ENCODE data around the gene HIVEP3. TPM values are rescaled to one million over a fixed set of nuclear protein-coding genes. Genes with fewer than 3 reads are reported as not detected.
"Not testable (repeated sequence)": the region's sequence is repeated elsewhere in the genome, so short reads cannot be mapped to it uniquely, and the experiment has no call there.

Gene HIVEP3
- polyA plus RNA-seq, 1 of the 3 experiments (the other 2 are of a cell fraction) = 6.4 TPM

DNA sequence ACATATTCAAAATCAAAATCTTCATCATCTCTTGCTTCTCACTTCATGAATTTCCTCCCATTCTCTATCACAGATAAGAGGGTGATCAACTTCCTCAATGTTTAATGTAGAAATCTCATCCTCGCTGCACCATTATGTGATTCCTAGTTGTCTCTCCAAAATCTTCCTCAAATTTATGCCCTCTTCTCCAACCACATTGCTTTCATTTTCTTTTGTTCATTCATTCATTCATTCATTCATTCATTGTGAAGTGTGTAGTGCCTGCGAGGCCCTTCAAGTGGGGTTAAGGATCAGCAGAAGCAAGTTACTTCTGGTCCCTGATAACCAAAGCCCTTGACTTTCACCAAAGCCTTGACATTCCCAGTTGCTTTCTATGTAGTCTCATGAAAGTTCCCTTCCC, 33.5 kb upstream of the HIVEP3 start:
- 98% methylated on average over 2 of the region's 2 CpGs for WGBS (ENCODE audit: low lambda C conversion rate)

DNA sequence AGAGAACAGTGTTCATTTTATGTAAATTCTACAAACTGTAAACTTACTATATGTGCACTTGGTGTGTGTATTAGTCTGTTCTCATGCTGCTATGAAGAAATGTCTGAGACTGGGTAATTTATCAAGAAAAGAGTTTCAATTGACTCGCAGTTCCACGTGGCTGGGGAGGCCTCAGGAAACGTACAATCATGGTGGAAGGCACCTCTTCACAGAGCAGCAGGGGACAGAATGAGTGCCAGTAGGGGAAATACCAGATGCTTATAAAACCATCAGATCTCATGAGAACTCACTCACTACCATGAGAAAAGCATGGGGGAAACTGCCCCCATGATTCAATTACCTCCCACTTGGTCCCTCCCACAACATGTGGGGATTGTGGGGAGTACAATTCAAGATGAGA, 32.8 kb upstream of the HIVEP3 start:
- H3K9me2 ChIP-seq; H3K4me2 ChIP-seq; H3K27me3 ChIP-seq (ENCODE audit: insufficient read depth); H3K27ac ChIP-seq (ENCODE audit: low read depth in 2 of 2, low read length in 1 of 2); H4K20me1 ChIP-seq (ENCODE audit: insufficient read depth); H3K9me3 ChIP-seq; H2AFZ ChIP-seq (ENCODE audit: low read depth); H3K36me3 ChIP-seq (replicated peaks in 1 of 2; ENCODE audit: control insufficient read depth in 1 of 2, insufficient read depth in 2 of 2, low read length in 1 of 2); DNase-seq; H3K79me2 ChIP-seq (ENCODE audit: insufficient read depth); H3K9ac ChIP-seq; POLR2A ChIA-PET; H3K4me3 ChIP-seq (ENCODE audit: low read depth in 2 of 2, low read length in 1 of 2); CTCF ChIA-PET: not testable (repeated sequence)
- WGBS (ENCODE audit: low lambda C conversion rate) = 70% methylated on average over 3 of the region's 3 CpGs
- H3K4me1 ChIP-seq (ENCODE audit: control insufficient read depth in 1 of 2, insufficient read depth in 2 of 2, low read depth in 1 of 2, low read length in 1 of 2) = peaks cover 0 to 26% of the 10 kb centered on the region in 2 experiments
- H3F3A ChIP-seq (replicated peaks; ENCODE audit: insufficient read depth) = peaks cover 34% of the 10 kb centered on the region

More for the DNA sequence above, 33.5 kb upstream of the HIVEP3 start:
- no peaks in the 10 kb centered on the region for H3K27me3 ChIP-seq (ENCODE audit: insufficient read depth)
- no peak overlapping the region for H3K4me3 ChIP-seq (ENCODE audit: low read depth in 2 of 2, low read length in 1 of 2)
- no peaks in the 10 kb centered on the region for H3K9me3 ChIP-seq
- no peak for DNase-seq
- H3K9me2 ChIP-seq = no peaks in the 10 kb centered on the region
- peaks cover 0 to 33% of the 10 kb centered on the region in 2 experiments for H3K4me1 ChIP-seq (ENCODE audit: control insufficient read depth in 1 of 2, insufficient read depth in 2 of 2, low read depth in 1 of 2, low read length in 1 of 2)
- H3K4me2 ChIP-seq = no peak overlapping the region
- H3K36me3 ChIP-seq (replicated peaks in 1 of 2; ENCODE audit: control insufficient read depth in 1 of 2, insufficient read depth in 2 of 2, low read length in 1 of 2) = no peaks in the 10 kb centered on the region
- H2AFZ ChIP-seq (ENCODE audit: low read depth) = no peak overlapping the region
- H3F3A ChIP-seq (replicated peaks; ENCODE audit: insufficient read depth) = peaks cover 42% of the 10 kb centered on the region
- H3K9ac ChIP-seq = no peak overlapping the region
- H3K27ac ChIP-seq (ENCODE audit: low read depth in 2 of 2, low read length in 1 of 2) = no peak overlapping the region
- TF ChIP-seq RXRA (IDR thresholded peaks at IDR 0.05; ENCODE audit: borderline replicate concordance, low read depth) (no peak), FOSL2 (IDR thresholded peaks at IDR 0.05; ENCODE audit: borderline replicate concordance, low read depth) (no peak), RCOR1 (IDR thresholded peaks at IDR 0.05; ENCODE audit: low read length) (no peak), POLR2AphosphoS5 (IDR thresholded peaks at IDR 0.05; ENCODE audit: low read depth, low read length) (no peak), ELF1 (IDR thresholded peaks at IDR 0.05) (no peak), MEF2A (IDR thresholded peaks at IDR 0.05; ENCODE audit: borderline replicate concordance, low read depth) (no peak), NRF1 (IDR thresholded peaks at IDR 0.05; ENCODE audit: low read depth, low read length) (no peak), MXI1 (IDR thresholded peaks at IDR 0.05; ENCODE audit: low read depth, low read length) (no peak), SIN3A (IDR thresholded peaks at IDR 0.05; ENCODE audit: borderline replicate concordance, low read depth, low read length) (no peak), RAD21 (IDR thresholded peaks at IDR 0.05; ENCODE audit: low read length) (no peak)
- POLR2A ChIA-PET = no interaction called here
- no peaks in the 10 kb centered on the region for H3K79me2 ChIP-seq (ENCODE audit: insufficient read depth)
- CTCF ChIA-PET = no interaction called here
- no peaks in the 10 kb centered on the region for H4K20me1 ChIP-seq (ENCODE audit: insufficient read depth)

DNA sequence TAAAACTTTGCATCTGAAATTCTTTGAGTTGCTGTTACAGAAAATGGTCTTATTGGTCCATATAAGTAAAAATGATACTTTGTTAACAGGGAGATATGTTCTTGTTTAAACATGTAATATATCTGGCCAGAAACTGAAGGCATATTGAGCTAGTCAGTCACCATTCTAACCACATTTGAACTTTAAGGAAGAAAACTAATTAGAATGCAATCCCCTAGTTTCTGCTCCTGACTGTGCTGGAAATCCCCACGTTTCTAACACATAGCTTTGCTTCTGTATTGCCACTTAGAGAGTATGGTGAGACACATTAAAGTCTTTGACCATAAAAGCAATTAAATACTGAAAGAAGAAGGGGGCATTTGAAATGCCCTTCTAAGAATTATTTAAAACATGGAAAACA, 32.1 kb upstream of the HIVEP3 start:
- Histone ChIP-seq H3K4me2 (no peak overlapping the region), H3K27ac (ENCODE audit: low read depth in 2 of 2, low read length in 1 of 2) (no peak overlapping the region), H4K20me1 (ENCODE audit: insufficient read depth) (no peaks in the 10 kb centered on the region), H3K79me2 (ENCODE audit: insufficient read depth) (no peaks in the 10 kb centered on the region), H3K4me1 (ENCODE audit: control insufficient read depth in 1 of 2, insufficient read depth in 2 of 2, low read depth in 1 of 2, low read length in 1 of 2) (peaks cover 0 to 19% of the 10 kb centered on the region in 2 experiments), H3F3A (replicated peaks; ENCODE audit: insufficient read depth) (peaks cover 28% of the 10 kb centered on the region), H3K27me3 (ENCODE audit: insufficient read depth) (no peaks in the 10 kb centered on the region), H3K36me3 (replicated peaks in 1 of 2; ENCODE audit: control insufficient read depth in 1 of 2, insufficient read depth in 2 of 2, low read length in 1 of 2) (no peaks in the 10 kb centered on the region), H3K9ac (no peak overlapping the region), H2AFZ (ENCODE audit: low read depth) (no peak overlapping the region), H3K9me2 (no peaks in the 10 kb centered on the region), H3K4me3 (ENCODE audit: low read depth in 2 of 2, low read length in 1 of 2) (no peak overlapping the region), H3K9me3 (no peaks in the 10 kb centered on the region)
- ChIA-PET CTCF (no interaction called here), POLR2A (no interaction called here)
- no peak for DNase-seq
- WGBS (ENCODE audit: low lambda C conversion rate) = 29% methylated on average over 1 of the region's 1 CpG
- TF ChIP-seq, protein P1, sequence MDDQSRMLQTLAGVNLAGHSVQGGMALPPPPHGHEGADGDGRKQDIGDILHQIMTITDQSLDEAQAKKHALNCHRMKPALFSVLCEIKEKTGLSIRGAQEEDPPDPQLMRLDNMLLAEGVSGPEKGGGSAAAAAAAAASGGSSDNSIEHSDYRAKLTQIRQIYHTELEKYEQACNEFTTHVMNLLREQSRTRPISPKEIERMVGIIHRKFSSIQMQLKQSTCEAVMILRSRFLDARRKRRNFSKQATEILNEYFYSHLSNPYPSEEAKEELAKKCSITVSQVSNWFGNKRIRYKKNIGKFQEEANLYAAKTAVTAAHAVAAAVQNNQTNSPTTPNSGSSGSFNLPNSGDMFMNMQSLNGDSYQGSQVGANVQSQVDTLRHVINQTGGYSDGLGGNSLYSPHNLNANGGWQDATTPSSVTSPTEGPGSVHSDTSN (IDR thresholded peaks at IDR 0.05) = no peak
- TF ChIP-seq RFX5 (IDR thresholded peaks at IDR 0.05; ENCODE audit: low read length) (no peak), EZH2phosphoT487 (IDR thresholded peaks at IDR 0.05; ENCODE audit: borderline replicate concordance, low read depth) (no peak), GATA2 (CRISPR knock-in tag; IDR thresholded peaks at IDR 0.05) (no peak), RXRA (IDR thresholded peaks at IDR 0.05; ENCODE audit: borderline replicate concordance, low read depth) (no peak), FOXJ3 (CRISPR knock-in tag; IDR thresholded peaks at IDR 0.05) (no peak)
- TF ChIP-seq, protein P2, sequence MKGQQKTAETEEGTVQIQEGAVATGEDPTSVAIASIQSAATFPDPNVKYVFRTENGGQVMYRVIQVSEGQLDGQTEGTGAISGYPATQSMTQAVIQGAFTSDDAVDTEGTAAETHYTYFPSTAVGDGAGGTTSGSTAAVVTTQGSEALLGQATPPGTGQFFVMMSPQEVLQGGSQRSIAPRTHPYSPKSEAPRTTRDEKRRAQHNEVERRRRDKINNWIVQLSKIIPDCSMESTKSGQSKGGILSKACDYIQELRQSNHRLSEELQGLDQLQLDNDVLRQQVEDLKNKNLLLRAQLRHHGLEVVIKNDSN (IDR thresholded peaks at IDR 0.05; ENCODE audit: borderline replicate concordance, low read depth) = no peak
- TF ChIP-seq, protein P3, sequence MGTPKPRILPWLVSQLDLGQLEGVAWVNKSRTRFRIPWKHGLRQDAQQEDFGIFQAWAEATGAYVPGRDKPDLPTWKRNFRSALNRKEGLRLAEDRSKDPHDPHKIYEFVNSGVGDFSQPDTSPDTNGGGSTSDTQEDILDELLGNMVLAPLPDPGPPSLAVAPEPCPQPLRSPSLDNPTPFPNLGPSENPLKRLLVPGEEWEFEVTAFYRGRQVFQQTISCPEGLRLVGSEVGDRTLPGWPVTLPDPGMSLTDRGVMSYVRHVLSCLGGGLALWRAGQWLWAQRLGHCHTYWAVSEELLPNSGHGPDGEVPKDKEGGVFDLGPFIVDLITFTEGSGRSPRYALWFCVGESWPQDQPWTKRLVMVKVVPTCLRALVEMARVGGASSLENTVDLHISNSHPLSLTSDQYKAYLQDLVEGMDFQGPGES (IDR thresholded peaks at IDR 0.05; ENCODE audit: low read depth, low read length) = no peak
- TF ChIP-seq, protein P4, sequence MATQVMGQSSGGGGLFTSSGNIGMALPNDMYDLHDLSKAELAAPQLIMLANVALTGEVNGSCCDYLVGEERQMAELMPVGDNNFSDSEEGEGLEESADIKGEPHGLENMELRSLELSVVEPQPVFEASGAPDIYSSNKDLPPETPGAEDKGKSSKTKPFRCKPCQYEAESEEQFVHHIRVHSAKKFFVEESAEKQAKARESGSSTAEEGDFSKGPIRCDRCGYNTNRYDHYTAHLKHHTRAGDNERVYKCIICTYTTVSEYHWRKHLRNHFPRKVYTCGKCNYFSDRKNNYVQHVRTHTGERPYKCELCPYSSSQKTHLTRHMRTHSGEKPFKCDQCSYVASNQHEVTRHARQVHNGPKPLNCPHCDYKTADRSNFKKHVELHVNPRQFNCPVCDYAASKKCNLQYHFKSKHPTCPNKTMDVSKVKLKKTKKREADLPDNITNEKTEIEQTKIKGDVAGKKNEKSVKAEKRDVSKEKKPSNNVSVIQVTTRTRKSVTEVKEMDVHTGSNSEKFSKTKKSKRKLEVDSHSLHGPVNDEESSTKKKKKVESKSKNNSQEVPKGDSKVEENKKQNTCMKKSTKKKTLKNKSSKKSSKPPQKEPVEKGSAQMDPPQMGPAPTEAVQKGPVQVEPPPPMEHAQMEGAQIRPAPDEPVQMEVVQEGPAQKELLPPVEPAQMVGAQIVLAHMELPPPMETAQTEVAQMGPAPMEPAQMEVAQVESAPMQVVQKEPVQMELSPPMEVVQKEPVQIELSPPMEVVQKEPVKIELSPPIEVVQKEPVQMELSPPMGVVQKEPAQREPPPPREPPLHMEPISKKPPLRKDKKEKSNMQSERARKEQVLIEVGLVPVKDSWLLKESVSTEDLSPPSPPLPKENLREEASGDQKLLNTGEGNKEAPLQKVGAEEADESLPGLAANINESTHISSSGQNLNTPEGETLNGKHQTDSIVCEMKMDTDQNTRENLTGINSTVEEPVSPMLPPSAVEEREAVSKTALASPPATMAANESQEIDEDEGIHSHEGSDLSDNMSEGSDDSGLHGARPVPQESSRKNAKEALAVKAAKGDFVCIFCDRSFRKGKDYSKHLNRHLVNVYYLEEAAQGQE (IDR thresholded peaks at IDR 0.05; ENCODE audit: low read depth, low read length) = no peak
